ENCODE data around the gene ZNF469.

ZNF469 gene

GRCh38 chr16:88373927-88374492 is 8.7 kb upstream of the ZNF469 start:
- DNase-seq (ENCODE audit: low read depth), result no peak
- TF ChIP-seq CTCF (IDR thresholded peaks at IDR 0.05; ENCODE audit: control insufficient read depth, insufficient read depth, low read depth, low read length, missing control alignments), result no peak

GRCh38 chr16:88374736-88375135 is 8.0 kb upstream of the ZNF469 start:
- no peak for DNase-seq (ENCODE audit: low read depth)
- TF ChIP-seq CTCF (IDR thresholded peaks at IDR 0.05; ENCODE audit: control insufficient read depth, insufficient read depth, low read depth, low read length, missing control alignments), result no peak
- no peak overlapping the region for H3K4me3 ChIP-seq (ENCODE audit: control insufficient read depth, low read depth, low read length)

More at GRCh38 chr16:88373927-88374492, 8.7 kb upstream of the ZNF469 start:
- no peak overlapping the region for H3K4me3 ChIP-seq (ENCODE audit: control insufficient read depth, low read depth, low read length)

- no peak for DNase-seq (ENCODE audit: low read depth)
These were observed 7.4 kb upstream of the ZNF469 start for GRCh38 chr16:88375236-88375975.

GRCh38 chr16:88375996-88376834 is 6.5 kb upstream of the ZNF469 start:
- H3K4me3 ChIP-seq (ENCODE audit: control insufficient read depth, low read depth, low read length), result no peak overlapping the region
- DNase-seq (ENCODE audit: low read depth), result no peak
- no peak for TF ChIP-seq CTCF (IDR thresholded peaks at IDR 0.05; ENCODE audit: control insufficient read depth, insufficient read depth, low read depth, low read length, missing control alignments)

More at GRCh38 chr16:88375236-88375975, 7.4 kb upstream of the ZNF469 start:
- H3K4me3 ChIP-seq (ENCODE audit: control insufficient read depth, low read depth, low read length), result no peak overlapping the region
- no peak for TF ChIP-seq CTCF (IDR thresholded peaks at IDR 0.05; ENCODE audit: control insufficient read depth, insufficient read depth, low read depth, low read length, missing control alignments)

GRCh38 chr16:88376835-88377726 is 5.7 kb upstream of the ZNF469 start:
- DNase-seq (ENCODE audit: low read depth), result no peak
- no peak for TF ChIP-seq CTCF (IDR thresholded peaks at IDR 0.05; ENCODE audit: control insufficient read depth, insufficient read depth, low read depth, low read length, missing control alignments)
- H3K4me3 ChIP-seq (ENCODE audit: control insufficient read depth, low read depth, low read length), result no peak overlapping the region

- TF ChIP-seq CTCF (IDR thresholded peaks at IDR 0.05; ENCODE audit: control insufficient read depth, insufficient read depth, low read depth, low read length, missing control alignments), result no peak
These were observed 4.8 kb upstream of the ZNF469 start for GRCh38 chr16:88377961-88378360.

More at GRCh38 chr16:88377961-88378360, 4.8 kb upstream of the ZNF469 start:
- DNase-seq (ENCODE audit: low read depth), result no peak
- H3K4me3 ChIP-seq (ENCODE audit: control insufficient read depth, low read depth, low read length), result no peak overlapping the region
